Gastrocnemius medialis (tissue), 4 donors: ENCODE measurements around the gene RREB1.

Experiments used
- POLR2A ChIP-seq, 2 donors: fragments of 450-650 bp; IDR thresholded peaks; one replicate each; pipeline ENCODE4 v1.6.1; 2017; ENCODE audit warnings: antibody characterized with exemption in 2 of 2, mild to moderate bottlenecking in 2 of 2, moderate library complexity in 2 of 2
- TF ChIP-seq, protein P1 (sequence below), 5 experiments: fragments of 450-650 bp in 3 of 5; fragments of 200-600 bp in 2 of 5; sonication (generic) in 2 of 5; IDR thresholded peaks in 4 of 5; conservative IDR thresholded peaks in 1 of 5; 1 replicate in 4 of 5; 2 replicates in 1 of 5; pipeline ENCODE4 v1.5.1; 2016 to 2019; ENCODE audit warnings: antibody characterized with exemption in 5 of 5, mild to moderate bottlenecking in 3 of 5, moderate library complexity in 3 of 5

DNA sequence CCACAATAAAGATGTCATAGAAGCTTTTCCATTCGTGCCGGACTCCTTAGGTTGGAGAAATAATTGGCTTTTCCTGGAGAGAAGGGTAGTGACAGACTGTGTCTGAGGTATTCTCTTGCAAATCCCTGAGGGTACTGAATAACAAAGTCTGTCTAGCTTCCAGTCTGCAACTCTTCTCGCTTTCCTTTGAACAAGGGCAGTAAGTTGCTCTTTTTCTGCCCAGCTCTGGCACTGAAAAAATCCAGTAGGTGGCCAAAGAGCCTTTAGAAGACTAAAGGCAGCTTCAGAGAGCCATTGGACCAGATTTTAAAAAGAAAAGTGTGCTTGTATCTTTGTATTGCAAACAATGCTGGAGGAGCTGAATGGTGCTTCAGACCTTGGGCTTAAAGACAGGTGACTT lies 20.7 kb upstream of the RREB1 start:
- TF ChIP-seq POLR2A (IDR thresholded peaks at IDR 0.05), result no peak
- TF ChIP-seq, protein P1, sequence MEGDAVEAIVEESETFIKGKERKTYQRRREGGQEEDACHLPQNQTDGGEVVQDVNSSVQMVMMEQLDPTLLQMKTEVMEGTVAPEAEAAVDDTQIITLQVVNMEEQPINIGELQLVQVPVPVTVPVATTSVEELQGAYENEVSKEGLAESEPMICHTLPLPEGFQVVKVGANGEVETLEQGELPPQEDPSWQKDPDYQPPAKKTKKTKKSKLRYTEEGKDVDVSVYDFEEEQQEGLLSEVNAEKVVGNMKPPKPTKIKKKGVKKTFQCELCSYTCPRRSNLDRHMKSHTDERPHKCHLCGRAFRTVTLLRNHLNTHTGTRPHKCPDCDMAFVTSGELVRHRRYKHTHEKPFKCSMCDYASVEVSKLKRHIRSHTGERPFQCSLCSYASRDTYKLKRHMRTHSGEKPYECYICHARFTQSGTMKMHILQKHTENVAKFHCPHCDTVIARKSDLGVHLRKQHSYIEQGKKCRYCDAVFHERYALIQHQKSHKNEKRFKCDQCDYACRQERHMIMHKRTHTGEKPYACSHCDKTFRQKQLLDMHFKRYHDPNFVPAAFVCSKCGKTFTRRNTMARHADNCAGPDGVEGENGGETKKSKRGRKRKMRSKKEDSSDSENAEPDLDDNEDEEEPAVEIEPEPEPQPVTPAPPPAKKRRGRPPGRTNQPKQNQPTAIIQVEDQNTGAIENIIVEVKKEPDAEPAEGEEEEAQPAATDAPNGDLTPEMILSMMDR (IDR thresholded peaks at IDR 0.05 in 4 of 5, conservative IDR thresholded peaks at IDR 0.05 in 1 of 5), result no peak
